ENCODE data around the gene GNA12.
"Not testable (repeated sequence)": the region's sequence is repeated elsewhere in the genome, so short reads cannot be mapped to it uniquely, and the experiment has no call there.

Gene GNA12

GRCh38 chr7:2693420-2694121 lies 150.5 kb downstream of the GNA12 start:
- DNase-seq (ENCODE audit: low read depth, low spot score): not testable (repeated sequence)

GRCh38 chr7:2692543-2692942 lies 151.6 kb downstream of the GNA12 start:
- DNase-seq (ENCODE audit: low read depth, low spot score): no peak

GRCh38 chr7:2691932-2692439 lies 152.1 kb downstream of the GNA12 start:
- not testable (repeated sequence) for DNase-seq (ENCODE audit: low read depth, low spot score)

- DNase-seq (ENCODE audit: low read depth, low spot score): no peak
Observed at GRCh38 chr7:2691011-2691707, 152.9 kb downstream of the GNA12 start.

- DNase-seq (ENCODE audit: low read depth, low spot score): no peak
Observed at GRCh38 chr7:2689951-2690705, 154.0 kb downstream of the GNA12 start.

- DNase-seq (ENCODE audit: low read depth, low spot score): no peak
Observed at GRCh38 chr7:2689343-2689847, 154.7 kb downstream of the GNA12 start.

- DNase-seq (ENCODE audit: low read depth, low spot score): no peak
Observed at GRCh38 chr7:2688409-2689342, 155.4 kb downstream of the GNA12 start.

GRCh38 chr7:2687881-2688318 lies 156.2 kb downstream of the GNA12 start, which contains the start of gene AMZ1:
Gene AMZ1 (plus strand): TSS chr7:2688202. CDS start chr7:2700452, 12,250 bp downstream.
- DNase-seq (ENCODE audit: low read depth, low spot score): no peak

GRCh38 chr7:2687338-2687869 lies 156.7 kb downstream of the GNA12 start:
- DNase-seq (ENCODE audit: low read depth, low spot score): no peak

- no peak for DNase-seq (ENCODE audit: low read depth, low spot score)
Observed at GRCh38 chr7:2686101-2686500, 158.0 kb downstream of the GNA12 start.

- DNase-seq (ENCODE audit: low read depth, low spot score): no peak
Observed at GRCh38 chr7:2684501-2684900, 159.6 kb downstream of the GNA12 start.

- DNase-seq (ENCODE audit: low read depth, low spot score): no peak
Observed at GRCh38 chr7:2681929-2682799, 161.9 kb downstream of the GNA12 start.

GRCh38 chr7:2680792-2681490 lies 163.2 kb downstream of the GNA12 start:
- no peak for DNase-seq (ENCODE audit: low read depth, low spot score)

GRCh38 chr7:2680256-2680655 lies 163.9 kb downstream of the GNA12 start:
- no peak for DNase-seq (ENCODE audit: low read depth, low spot score)

- not testable (repeated sequence) for DNase-seq (ENCODE audit: low read depth, low spot score)
Observed at GRCh38 chr7:2679135-2680127, 164.7 kb downstream of the GNA12 start.

GRCh38 chr7:2678454-2678853 lies 165.7 kb downstream of the GNA12 start:
- not testable (repeated sequence) for DNase-seq (ENCODE audit: low read depth, low spot score)

Data from brain pericyte (primary cell).